Measurements from ENCODE around the gene DYNLT2B. TPM values are rescaled to one million over a fixed set of nuclear protein-coding genes. Genes with fewer than 3 reads are reported as not detected.

Gene DYNLT2B
- total RNA-seq, 1 experiment from 2014 or later, result 41.4 TPM

DNA sequence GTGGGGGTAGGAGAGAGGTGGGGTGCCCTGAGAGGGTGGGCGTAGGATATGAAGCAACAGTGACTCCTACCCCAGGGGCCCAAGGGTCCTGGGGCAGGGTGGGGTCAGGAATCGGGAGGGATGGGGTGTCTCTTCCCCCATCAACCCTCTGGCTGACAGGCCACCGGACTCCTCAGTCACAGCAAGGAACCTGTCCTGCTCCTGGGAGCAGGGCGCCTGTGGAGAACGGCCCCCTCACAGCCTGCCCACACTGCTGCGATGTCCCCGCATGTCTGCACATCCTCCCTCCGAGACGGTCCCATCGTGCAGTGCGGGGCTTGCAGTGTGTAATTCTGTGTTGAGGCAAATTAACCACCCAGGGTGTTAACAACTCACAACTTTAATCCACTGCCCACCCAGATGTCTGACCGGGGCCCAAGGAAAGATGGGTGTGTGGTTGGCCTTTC is 17.5 kb upstream of the DYNLT2B start:
- Histone ChIP-seq H3K4me3 (ENCODE audit: low read depth in 2 of 2, low read length in 2 of 2) (no peak overlapping the region), H3K4me1 (ENCODE audit: control insufficient read depth, insufficient read depth, low read length) (no peaks in the 10 kb centered on the region), H3K27me3 (ENCODE audit: control insufficient read depth, insufficient read depth, low read length) (no peaks in the 10 kb centered on the region), H3K9me3 (ENCODE audit: control insufficient read depth, insufficient read depth, low read depth, low read length) (no peaks in the 10 kb centered on the region), H3K27ac (ENCODE audit: low read length) (no peak overlapping the region), H3K36me3 (ENCODE audit: control insufficient read depth, insufficient read depth, low read length) (no peaks in the 10 kb centered on the region)
- CTCF ChIA-PET, result no interaction called here
- peak; percentile 30; the same call in 1 of the 2 replicates for ATAC-seq
- TF ChIP-seq, protein P1, sequence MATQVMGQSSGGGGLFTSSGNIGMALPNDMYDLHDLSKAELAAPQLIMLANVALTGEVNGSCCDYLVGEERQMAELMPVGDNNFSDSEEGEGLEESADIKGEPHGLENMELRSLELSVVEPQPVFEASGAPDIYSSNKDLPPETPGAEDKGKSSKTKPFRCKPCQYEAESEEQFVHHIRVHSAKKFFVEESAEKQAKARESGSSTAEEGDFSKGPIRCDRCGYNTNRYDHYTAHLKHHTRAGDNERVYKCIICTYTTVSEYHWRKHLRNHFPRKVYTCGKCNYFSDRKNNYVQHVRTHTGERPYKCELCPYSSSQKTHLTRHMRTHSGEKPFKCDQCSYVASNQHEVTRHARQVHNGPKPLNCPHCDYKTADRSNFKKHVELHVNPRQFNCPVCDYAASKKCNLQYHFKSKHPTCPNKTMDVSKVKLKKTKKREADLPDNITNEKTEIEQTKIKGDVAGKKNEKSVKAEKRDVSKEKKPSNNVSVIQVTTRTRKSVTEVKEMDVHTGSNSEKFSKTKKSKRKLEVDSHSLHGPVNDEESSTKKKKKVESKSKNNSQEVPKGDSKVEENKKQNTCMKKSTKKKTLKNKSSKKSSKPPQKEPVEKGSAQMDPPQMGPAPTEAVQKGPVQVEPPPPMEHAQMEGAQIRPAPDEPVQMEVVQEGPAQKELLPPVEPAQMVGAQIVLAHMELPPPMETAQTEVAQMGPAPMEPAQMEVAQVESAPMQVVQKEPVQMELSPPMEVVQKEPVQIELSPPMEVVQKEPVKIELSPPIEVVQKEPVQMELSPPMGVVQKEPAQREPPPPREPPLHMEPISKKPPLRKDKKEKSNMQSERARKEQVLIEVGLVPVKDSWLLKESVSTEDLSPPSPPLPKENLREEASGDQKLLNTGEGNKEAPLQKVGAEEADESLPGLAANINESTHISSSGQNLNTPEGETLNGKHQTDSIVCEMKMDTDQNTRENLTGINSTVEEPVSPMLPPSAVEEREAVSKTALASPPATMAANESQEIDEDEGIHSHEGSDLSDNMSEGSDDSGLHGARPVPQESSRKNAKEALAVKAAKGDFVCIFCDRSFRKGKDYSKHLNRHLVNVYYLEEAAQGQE (IDR thresholded peaks at IDR 0.05; ENCODE audit: insufficient read depth in 1 of 2, low read depth in 2 of 2, low read length in 1 of 2), result no peak
- in situ Hi-C loops (cut with HindIII; ENCODE audit: low pct_unique_long_range_greater_than_20kb, low sequenced_read_pairs), result no loop called here
- no peak for DNase-seq (ENCODE audit: low read depth, low spot score)
- POLR2A ChIA-PET, result no interaction called here
- intact Hi-C loops (cut with micrococcal nuclease; ENCODE audit: unreplicated experiment), result no loop called here
- BruUV-seq (replicated peaks), result no TSS peak

DNA sequence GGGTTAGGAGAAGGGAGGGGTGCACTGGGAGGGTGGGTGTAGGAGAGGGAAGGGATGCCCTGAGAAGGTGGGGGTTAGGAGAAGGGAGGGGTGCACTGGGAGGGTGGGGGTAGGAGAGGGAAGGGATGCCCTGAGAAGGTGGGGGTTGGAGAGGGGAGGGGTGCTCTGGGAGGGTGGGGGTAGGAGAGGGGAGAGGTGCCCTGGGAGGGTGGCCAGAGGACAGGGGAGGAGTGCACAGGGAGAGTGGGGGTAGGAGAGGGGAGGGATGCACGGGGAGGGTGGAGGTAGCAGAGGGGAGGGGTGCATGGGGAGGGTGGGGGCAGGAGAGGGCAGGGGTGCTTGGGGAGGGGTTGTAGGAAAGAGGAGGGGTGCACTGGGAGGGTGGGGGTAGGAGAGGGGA is 16.9 kb upstream of the DYNLT2B start:
- Histone ChIP-seq H3K27ac (ENCODE audit: low read length) (no peak overlapping the region), H3K27me3 (ENCODE audit: control insufficient read depth, insufficient read depth, low read length) (no peaks in the 10 kb centered on the region), H3K4me1 (ENCODE audit: control insufficient read depth, insufficient read depth, low read length) (no peaks in the 10 kb centered on the region), H3K9me3 (ENCODE audit: control insufficient read depth, insufficient read depth, low read depth, low read length) (no peaks in the 10 kb centered on the region), H3K36me3 (ENCODE audit: control insufficient read depth, insufficient read depth, low read length) (no peaks in the 10 kb centered on the region), H3K4me3 (ENCODE audit: low read depth in 2 of 2, low read length in 2 of 2) (no peak overlapping the region)
- DNase-seq (ENCODE audit: low read depth, low spot score) (no peak), ATAC-seq (no peak)
- TF ChIP-seq, protein P1 (IDR thresholded peaks at IDR 0.05; ENCODE audit: insufficient read depth in 1 of 2, low read depth in 2 of 2, low read length in 1 of 2), result no peak
- no peak for TF ChIP-seq SIN3A (IDR thresholded peaks at IDR 0.05; ENCODE audit: borderline replicate concordance, insufficient read depth, low read depth, low read length)
- no peak for TF ChIP-seq TCF7L2 (IDR thresholded peaks at IDR 0.05; ENCODE audit: low read depth, low read length)
- TF ChIP-seq POLR2AphosphoS5 (IDR thresholded peaks at IDR 0.05; ENCODE audit: low read depth, low read length), result no peak
- TF ChIP-seq, protein P2, sequence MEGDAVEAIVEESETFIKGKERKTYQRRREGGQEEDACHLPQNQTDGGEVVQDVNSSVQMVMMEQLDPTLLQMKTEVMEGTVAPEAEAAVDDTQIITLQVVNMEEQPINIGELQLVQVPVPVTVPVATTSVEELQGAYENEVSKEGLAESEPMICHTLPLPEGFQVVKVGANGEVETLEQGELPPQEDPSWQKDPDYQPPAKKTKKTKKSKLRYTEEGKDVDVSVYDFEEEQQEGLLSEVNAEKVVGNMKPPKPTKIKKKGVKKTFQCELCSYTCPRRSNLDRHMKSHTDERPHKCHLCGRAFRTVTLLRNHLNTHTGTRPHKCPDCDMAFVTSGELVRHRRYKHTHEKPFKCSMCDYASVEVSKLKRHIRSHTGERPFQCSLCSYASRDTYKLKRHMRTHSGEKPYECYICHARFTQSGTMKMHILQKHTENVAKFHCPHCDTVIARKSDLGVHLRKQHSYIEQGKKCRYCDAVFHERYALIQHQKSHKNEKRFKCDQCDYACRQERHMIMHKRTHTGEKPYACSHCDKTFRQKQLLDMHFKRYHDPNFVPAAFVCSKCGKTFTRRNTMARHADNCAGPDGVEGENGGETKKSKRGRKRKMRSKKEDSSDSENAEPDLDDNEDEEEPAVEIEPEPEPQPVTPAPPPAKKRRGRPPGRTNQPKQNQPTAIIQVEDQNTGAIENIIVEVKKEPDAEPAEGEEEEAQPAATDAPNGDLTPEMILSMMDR (IDR thresholded peaks at IDR 0.05), result no peak
- ChIA-PET POLR2A (interaction anchor here (0.6 kb wide), 1 partner anchor 98 kb away, joined by 13 read pairs; no protein-coding TSS in a partner anchor), CTCF (no interaction called here)
- in situ Hi-C loops (cut with HindIII; ENCODE audit: low pct_unique_long_range_greater_than_20kb, low sequenced_read_pairs), result no loop called here
- intact Hi-C loops (cut with micrococcal nuclease; ENCODE audit: unreplicated experiment), result no loop called here
- no TSS peak for BruUV-seq (replicated peaks)
